GM23338 (cell line): ENCODE measurements around the gene EXTL1. TPM values are rescaled to one million over a fixed set of nuclear protein-coding genes. Genes with fewer than 3 reads are reported as not detected.

Experiments
- ATAC-seq: fragments of 200-7000 bp; cut with Tn5 transposase; 3 replicates; pipeline ENCODE4 v1.9.1; 2020
- DNase-seq: peaks from one replicate; pipeline ENCODE4 v3.0.0-alpha.2; 2015; ENCODE audit warnings: low spot score
- H2AFZ ChIP-seq: fragments of 200-600 bp; sonication (generic); 2 replicates; pipeline ENCODE4 v1.8.0; 2016; ENCODE audit warnings: antibody characterized with exemption, mild to moderate bottlenecking, moderate library complexity
- H3F3A ChIP-seq: fragments of 200-600 bp; sonication (generic); replicated peaks from 2 replicates; pipeline ENCODE4 v1.8.0; 2017; ENCODE audit warnings: antibody characterized with exemption, mixed run types, low read depth
- H3K27ac ChIP-seq: fragments of 200-600 bp; sonication (generic); 2 replicates; pipeline ENCODE4 v1.6.1; 2016; ENCODE audit warnings: low read depth
- H3K27me3 ChIP-seq: fragments of 200-600 bp; sonication (generic); 2 replicates; pipeline ENCODE4 v1.8.0; 2016; ENCODE audit warnings: mild to moderate bottlenecking, mixed run types, moderate library complexity; ENCODE audit not compliant: insufficient read depth
- H3K36me3 ChIP-seq: fragments of 200-600 bp; sonication (generic); 2 replicates; pipeline ENCODE4 v1.8.0; 2016; ENCODE audit warnings: mild to moderate bottlenecking; ENCODE audit not compliant: insufficient read depth
- H3K4me1 ChIP-seq: fragments of 200-600 bp; sonication (generic); 2 replicates; pipeline ENCODE4 v1.8.0; 2016; ENCODE audit warnings: mild to moderate bottlenecking, moderate library complexity; ENCODE audit not compliant: insufficient read depth
- H3K4me2 ChIP-seq: fragments of 200-600 bp; sonication (generic); 2 replicates; pipeline ENCODE4 v1.7.1; 2017; ENCODE audit warnings: mixed run types
- H3K4me3 ChIP-seq: fragments of 200-600 bp; sonication (generic); 2 replicates; pipeline ENCODE4 v1.6.1; 2016; ENCODE audit warnings: mixed run types
- H3K79me2 ChIP-seq: fragments of 200-600 bp; sonication (generic); replicated peaks from 2 replicates; pipeline ENCODE4 v1.8.0; 2017; ENCODE audit warnings: mild to moderate bottlenecking; ENCODE audit not compliant: insufficient read depth
- H3K9me2 ChIP-seq: fragments of 200-600 bp; sonication (generic); 2 replicates; pipeline ENCODE4 v1.8.0; 2017; ENCODE audit not compliant: insufficient read depth
- H4K20me1 ChIP-seq: fragments of 200-600 bp; sonication (generic); replicated peaks from 2 replicates; pipeline ENCODE4 v1.8.0; 2017; ENCODE audit warnings: mild to moderate bottlenecking; ENCODE audit not compliant: insufficient read depth
- H3K27ac Mint-ChIP-seq: 2 replicates; pipeline ENCODE4 v1.8.0; 2020; ENCODE audit warnings: inconsistent platforms, mild to moderate bottlenecking, moderate library complexity, mixed read lengths
- H3K27me3 Mint-ChIP-seq: 3 replicates; pipeline ENCODE4 v1.8.0; 2022; ENCODE audit warnings: low read depth, mild to moderate bottlenecking, moderate library complexity, mixed read lengths, inconsistent platforms; ENCODE audit not compliant: insufficient read depth, poor library complexity
- H3K36me3 Mint-ChIP-seq: 3 replicates; pipeline ENCODE4 v1.8.0; 2021; ENCODE audit warnings: low read depth, mild to moderate bottlenecking, inconsistent platforms, moderate library complexity, mixed read lengths
- H3K4me1 Mint-ChIP-seq: 3 replicates; pipeline ENCODE4 v1.8.0; 2020; ENCODE audit warnings: mild to moderate bottlenecking, inconsistent platforms, mixed read lengths
- H3K4me3 Mint-ChIP-seq: 3 replicates; pipeline ENCODE4 v1.8.0; 2021; ENCODE audit warnings: moderate library complexity, mild to moderate bottlenecking, inconsistent platforms, mixed read lengths
- H3K9me3 Mint-ChIP-seq: 3 replicates; pipeline ENCODE4 v1.8.0; 2020; ENCODE audit warnings: moderate library complexity, mild to moderate bottlenecking, inconsistent platforms, mixed read lengths
- CREB1 ChIP-seq: fragments of 250-450 bp; sonication (Bioruptor Pico); IDR thresholded peaks from 2 replicates; pipeline ENCODE4 v1.5.0; 2020; ENCODE audit warnings: low read depth, mild to moderate bottlenecking, moderate library complexity
- EZH2 ChIP-seq: fragments of 200-600 bp; sonication (generic); IDR thresholded peaks from one replicate; pipeline ENCODE4 v1.8.0; 2017; ENCODE audit warnings: antibody characterized with exemption, mild to moderate bottlenecking, low read depth; ENCODE audit not compliant: unreplicated experiment
- EZH2phosphoT487 ChIP-seq: fragments of 200-600 bp; sonication (generic); IDR thresholded peaks from one replicate; pipeline ENCODE4 v1.8.1; 2018; ENCODE audit warnings: antibody characterized with exemption; ENCODE audit not compliant: unreplicated experiment
- JUNB ChIP-seq: IDR thresholded peaks from one replicate; pipeline ENCODE4 v1.6.1; 2016; ENCODE audit warnings: antibody characterized with exemption; ENCODE audit not compliant: unreplicated experiment
- NANOG ChIP-seq: IDR thresholded peaks from 2 replicates; pipeline ENCODE4 v1.6.1; 2016; ENCODE audit warnings: antibody characterized with exemption, borderline replicate concordance
- POLR2AphosphoS5 ChIP-seq: IDR thresholded peaks from 2 replicates; pipeline ENCODE4 v1.6.1; 2016; ENCODE audit warnings: antibody characterized with exemption, low read depth
- STAT1 ChIP-seq: IDR thresholded peaks from one replicate; pipeline ENCODE4 v1.6.1; 2016; ENCODE audit warnings: antibody characterized with exemption; ENCODE audit not compliant: unreplicated experiment
- ZNF114 ChIP-seq: fragments of 250-450 bp; sonication (Bioruptor Pico); IDR thresholded peaks from 2 replicates; pipeline ENCODE4 v1.5.0; 2020; ENCODE audit warnings: mild to moderate bottlenecking, moderate library complexity
- ZNF331 ChIP-seq: fragments of 250-450 bp; sonication (Bioruptor Pico); IDR thresholded peaks from 2 replicates; pipeline ENCODE4 v1.5.0; 2020; ENCODE audit warnings: low read depth, mild to moderate bottlenecking, moderate library complexity
- polyA plus RNA-seq: library from polyadenylated mRNA; unstranded; fragments of >200 nt; fragmentation: Nextera tagmentation; extraction: Ambion mirVana; gene quantifications from 2 replicates; pipeline ENCODE4 v1.2.1, GENCODE V29; 2016
- total RNA-seq: library from RNA; depleted of rRNA; stranded (reverse); fragments of >200 nt; shearing (Covaris generic); gene quantifications from 2 replicates; pipeline ENCODE4 v1.2.3, GENCODE V29; 2014
- TF ChIP-seq, protein P1 (sequence below): fragments of 250-450 bp; sonication (Bioruptor Pico); IDR thresholded peaks from 2 replicates; pipeline ENCODE4 v1.5.0; 2020; ENCODE audit warnings: mild to moderate bottlenecking, moderate library complexity
- TF ChIP-seq, protein P2 (sequence below), 2 experiments: fragments of 200-600 bp in 1 of 2; sonication (generic) in 1 of 2; conservative IDR thresholded peaks; 2 replicates each; pipeline versions ENCODE4 v1.5.1 to v1.6.1; 2016 to 2017; ENCODE audit warnings: antibody characterized with exemption in 2 of 2, low read depth in 2 of 2, mild to moderate bottlenecking in 2 of 2, moderate library complexity in 1 of 2
- TF ChIP-seq, protein P3 (sequence below): IDR thresholded peaks from one replicate; pipeline ENCODE4 v1.6.1; 2018; ENCODE audit warnings: antibody characterized with exemption; ENCODE audit not compliant: unreplicated experiment
- TF ChIP-seq, protein P4 (sequence below): IDR thresholded peaks from 2 replicates; pipeline ENCODE4 v1.6.1; 2016; ENCODE audit warnings: antibody characterized with exemption

EXTL1 gene
- total and polyA plus RNA-seq, 2 experiments from 2014 or later, result 0.37 to 1.2 TPM

DNA sequence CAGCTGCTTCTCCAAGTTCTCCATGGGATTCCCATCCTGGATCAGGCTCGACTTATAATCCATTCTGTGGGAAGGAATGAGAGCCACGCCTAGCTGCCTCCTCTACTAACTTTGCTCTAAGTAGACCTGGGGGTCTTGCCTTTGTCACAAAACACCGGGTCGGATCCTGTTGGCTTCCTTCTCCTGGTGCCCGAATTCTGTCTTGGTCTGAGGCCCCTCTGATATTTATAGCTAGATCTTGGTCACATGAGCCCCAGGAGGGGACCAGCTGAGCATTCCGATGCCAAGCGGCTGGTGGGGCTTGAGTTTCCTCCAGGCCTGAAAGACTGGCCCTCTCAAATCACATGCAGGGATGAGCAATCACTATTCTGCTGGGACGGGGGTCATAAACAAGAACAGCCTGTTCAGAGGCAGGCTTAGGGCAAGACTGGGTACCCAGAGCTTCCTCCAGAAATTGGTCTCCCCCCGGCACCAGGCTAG, 45.9 kb downstream of the EXTL1 start, which contains the start of gene TRIM63:
Gene TRIM63 (minus strand): TSS at position 199 of the 480 bp plus-strand sequence. CDS start 136 bp downstream, at position 63.
- Histone ChIP-seq H3K36me3 (no peaks in the 10 kb centered on the region), H4K20me1 (no peaks in the 10 kb centered on the region), H3K27me3 (no peaks in the 10 kb centered on the region), H2AFZ (no peak within 1 kb of the TSS), H3K79me2 (no peaks in the 10 kb centered on the region), H3F3A (no peaks in the 10 kb centered on the region), H3K9me2 (no peaks in the 10 kb centered on the region), H3K4me2 (no peak within 1 kb of the TSS), H3K27ac (no peak within 1 kb of the TSS), H3K4me3 (no peak within 1 kb of the TSS), H3K4me1 (no peaks in the 10 kb centered on the region)
- Mint-ChIP-seq H3K4me1 (peaks cover 6% of the 10 kb centered on the region), H3K27me3 (peaks cover 15% of the 10 kb centered on the region), H3K9me3 (no peaks in the 10 kb centered on the region), H3K27ac (no peak within 1 kb of the TSS), H3K4me3 (no peak within 1 kb of the TSS), H3K36me3 (no peaks in the 10 kb centered on the region)
- TF ChIP-seq, protein P1, sequence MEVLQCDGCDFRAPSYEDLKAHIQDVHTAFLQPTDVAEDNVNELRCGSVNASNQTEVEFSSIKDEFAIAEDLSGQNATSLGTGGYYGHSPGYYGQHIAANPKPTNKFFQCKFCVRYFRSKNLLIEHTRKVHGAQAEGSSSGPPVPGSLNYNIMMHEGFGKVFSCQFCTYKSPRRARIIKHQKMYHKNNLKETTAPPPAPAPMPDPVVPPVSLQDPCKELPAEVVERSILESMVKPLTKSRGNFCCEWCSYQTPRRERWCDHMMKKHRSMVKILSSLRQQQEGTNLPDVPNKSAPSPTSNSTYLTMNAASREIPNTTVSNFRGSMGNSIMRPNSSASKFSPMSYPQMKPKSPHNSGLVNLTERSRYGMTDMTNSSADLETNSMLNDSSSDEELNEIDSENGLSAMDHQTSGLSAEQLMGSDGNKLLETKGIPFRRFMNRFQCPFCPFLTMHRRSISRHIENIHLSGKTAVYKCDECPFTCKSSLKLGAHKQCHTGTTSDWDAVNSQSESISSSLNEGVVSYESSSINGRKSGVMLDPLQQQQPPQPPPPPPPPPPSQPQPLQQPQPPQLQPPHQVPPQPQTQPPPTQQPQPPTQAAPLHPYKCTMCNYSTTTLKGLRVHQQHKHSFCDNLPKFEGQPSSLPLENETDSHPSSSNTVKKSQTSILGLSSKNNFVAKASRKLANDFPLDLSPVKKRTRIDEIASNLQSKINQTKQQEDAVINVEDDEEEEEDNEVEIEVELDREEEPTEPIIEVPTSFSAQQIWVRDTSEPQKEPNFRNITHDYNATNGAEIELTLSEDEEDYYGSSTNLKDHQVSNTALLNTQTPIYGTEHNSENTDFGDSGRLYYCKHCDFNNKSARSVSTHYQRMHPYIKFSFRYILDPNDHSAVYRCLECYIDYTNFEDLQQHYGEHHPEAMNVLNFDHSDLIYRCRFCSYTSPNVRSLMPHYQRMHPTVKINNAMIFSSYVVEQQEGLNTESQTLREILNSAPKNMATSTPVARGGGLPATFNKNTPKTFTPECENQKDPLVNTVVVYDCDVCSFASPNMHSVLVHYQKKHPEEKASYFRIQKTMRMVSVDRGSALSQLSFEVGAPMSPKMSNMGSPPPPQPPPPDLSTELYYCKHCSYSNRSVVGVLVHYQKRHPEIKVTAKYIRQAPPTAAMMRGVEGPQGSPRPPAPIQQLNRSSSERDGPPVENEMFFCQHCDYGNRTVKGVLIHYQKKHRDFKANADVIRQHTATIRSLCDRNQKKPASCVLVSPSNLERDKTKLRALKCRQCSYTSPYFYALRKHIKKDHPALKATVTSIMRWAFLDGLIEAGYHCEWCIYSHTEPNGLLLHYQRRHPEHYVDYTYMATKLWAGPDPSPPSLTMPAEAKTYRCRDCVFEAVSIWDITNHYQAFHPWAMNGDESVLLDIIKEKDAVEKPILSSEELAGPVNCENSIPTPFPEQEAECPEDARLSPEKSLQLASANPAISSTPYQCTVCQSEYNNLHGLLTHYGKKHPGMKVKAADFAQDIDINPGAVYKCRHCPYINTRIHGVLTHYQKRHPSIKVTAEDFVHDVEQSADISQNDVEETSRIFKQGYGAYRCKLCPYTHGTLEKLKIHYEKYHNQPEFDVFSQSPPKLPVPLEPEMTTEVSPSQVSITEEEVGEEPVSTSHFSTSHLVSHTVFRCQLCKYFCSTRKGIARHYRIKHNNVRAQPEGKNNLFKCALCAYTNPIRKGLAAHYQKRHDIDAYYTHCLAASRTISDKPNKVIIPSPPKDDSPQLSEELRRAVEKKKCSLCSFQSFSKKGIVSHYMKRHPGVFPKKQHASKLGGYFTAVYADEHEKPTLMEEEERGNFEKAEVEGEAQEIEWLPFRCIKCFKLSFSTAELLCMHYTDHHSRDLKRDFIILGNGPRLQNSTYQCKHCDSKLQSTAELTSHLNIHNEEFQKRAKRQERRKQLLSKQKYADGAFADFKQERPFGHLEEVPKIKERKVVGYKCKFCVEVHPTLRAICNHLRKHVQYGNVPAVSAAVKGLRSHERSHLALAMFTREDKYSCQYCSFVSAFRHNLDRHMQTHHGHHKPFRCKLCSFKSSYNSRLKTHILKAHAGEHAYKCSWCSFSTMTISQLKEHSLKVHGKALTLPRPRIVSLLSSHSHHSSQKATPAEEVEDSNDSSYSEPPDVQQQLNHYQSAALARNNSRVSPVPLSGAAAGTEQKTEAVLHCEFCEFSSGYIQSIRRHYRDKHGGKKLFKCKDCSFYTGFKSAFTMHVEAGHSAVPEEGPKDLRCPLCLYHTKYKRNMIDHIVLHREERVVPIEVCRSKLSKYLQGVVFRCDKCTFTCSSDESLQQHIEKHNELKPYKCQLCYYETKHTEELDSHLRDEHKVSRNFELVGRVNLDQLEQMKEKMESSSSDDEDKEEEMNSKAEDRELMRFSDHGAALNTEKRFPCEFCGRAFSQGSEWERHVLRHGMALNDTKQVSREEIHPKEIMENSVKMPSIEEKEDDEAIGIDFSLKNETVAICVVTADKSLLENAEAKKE (CRISPR knock-in tag), result no peak
- no peak for TF ChIP-seq JUNB
- TF ChIP-seq, protein P2, sequence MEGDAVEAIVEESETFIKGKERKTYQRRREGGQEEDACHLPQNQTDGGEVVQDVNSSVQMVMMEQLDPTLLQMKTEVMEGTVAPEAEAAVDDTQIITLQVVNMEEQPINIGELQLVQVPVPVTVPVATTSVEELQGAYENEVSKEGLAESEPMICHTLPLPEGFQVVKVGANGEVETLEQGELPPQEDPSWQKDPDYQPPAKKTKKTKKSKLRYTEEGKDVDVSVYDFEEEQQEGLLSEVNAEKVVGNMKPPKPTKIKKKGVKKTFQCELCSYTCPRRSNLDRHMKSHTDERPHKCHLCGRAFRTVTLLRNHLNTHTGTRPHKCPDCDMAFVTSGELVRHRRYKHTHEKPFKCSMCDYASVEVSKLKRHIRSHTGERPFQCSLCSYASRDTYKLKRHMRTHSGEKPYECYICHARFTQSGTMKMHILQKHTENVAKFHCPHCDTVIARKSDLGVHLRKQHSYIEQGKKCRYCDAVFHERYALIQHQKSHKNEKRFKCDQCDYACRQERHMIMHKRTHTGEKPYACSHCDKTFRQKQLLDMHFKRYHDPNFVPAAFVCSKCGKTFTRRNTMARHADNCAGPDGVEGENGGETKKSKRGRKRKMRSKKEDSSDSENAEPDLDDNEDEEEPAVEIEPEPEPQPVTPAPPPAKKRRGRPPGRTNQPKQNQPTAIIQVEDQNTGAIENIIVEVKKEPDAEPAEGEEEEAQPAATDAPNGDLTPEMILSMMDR (conservative IDR thresholded peaks at IDR 0.05; ENCODE audit: low read depth in 2 of 2), result no peak
- TF ChIP-seq, protein P3, sequence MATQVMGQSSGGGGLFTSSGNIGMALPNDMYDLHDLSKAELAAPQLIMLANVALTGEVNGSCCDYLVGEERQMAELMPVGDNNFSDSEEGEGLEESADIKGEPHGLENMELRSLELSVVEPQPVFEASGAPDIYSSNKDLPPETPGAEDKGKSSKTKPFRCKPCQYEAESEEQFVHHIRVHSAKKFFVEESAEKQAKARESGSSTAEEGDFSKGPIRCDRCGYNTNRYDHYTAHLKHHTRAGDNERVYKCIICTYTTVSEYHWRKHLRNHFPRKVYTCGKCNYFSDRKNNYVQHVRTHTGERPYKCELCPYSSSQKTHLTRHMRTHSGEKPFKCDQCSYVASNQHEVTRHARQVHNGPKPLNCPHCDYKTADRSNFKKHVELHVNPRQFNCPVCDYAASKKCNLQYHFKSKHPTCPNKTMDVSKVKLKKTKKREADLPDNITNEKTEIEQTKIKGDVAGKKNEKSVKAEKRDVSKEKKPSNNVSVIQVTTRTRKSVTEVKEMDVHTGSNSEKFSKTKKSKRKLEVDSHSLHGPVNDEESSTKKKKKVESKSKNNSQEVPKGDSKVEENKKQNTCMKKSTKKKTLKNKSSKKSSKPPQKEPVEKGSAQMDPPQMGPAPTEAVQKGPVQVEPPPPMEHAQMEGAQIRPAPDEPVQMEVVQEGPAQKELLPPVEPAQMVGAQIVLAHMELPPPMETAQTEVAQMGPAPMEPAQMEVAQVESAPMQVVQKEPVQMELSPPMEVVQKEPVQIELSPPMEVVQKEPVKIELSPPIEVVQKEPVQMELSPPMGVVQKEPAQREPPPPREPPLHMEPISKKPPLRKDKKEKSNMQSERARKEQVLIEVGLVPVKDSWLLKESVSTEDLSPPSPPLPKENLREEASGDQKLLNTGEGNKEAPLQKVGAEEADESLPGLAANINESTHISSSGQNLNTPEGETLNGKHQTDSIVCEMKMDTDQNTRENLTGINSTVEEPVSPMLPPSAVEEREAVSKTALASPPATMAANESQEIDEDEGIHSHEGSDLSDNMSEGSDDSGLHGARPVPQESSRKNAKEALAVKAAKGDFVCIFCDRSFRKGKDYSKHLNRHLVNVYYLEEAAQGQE, result no peak
- no peak for TF ChIP-seq STAT1
- TF ChIP-seq, protein P4, sequence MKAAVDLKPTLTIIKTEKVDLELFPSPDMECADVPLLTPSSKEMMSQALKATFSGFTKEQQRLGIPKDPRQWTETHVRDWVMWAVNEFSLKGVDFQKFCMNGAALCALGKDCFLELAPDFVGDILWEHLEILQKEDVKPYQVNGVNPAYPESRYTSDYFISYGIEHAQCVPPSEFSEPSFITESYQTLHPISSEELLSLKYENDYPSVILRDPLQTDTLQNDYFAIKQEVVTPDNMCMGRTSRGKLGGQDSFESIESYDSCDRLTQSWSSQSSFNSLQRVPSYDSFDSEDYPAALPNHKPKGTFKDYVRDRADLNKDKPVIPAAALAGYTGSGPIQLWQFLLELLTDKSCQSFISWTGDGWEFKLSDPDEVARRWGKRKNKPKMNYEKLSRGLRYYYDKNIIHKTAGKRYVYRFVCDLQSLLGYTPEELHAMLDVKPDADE, result no peak
- TF ChIP-seq NANOG, result no peak
- no peak for TF ChIP-seq ZNF331 (CRISPR knock-in tag)
- no peak for TF ChIP-seq CREB1 (CRISPR knock-in tag)
- TF ChIP-seq EZH2phosphoT487, result no peak
- TF ChIP-seq POLR2AphosphoS5, result no peak
- no peak for TF ChIP-seq ZNF114 (CRISPR knock-in tag)
- TF ChIP-seq EZH2, result no peak
- DNase-seq, result no peak
- no peak for ATAC-seq
